Right atrium auricular region (tissue), 2 donors: ENCODE measurements around the gene GPR55. TPM values are rescaled to one million over a fixed set of nuclear protein-coding genes. Genes with fewer than 3 reads are reported as not detected.

Experiments
- DNase-seq: peaks from one replicate; pipeline ENCODE4 v3.0.0-alpha.2; 2019; ENCODE audit warnings: low spot score
- H3K27ac ChIP-seq, 2 donors: fragments of 200-600 bp; sonication (generic); 1 replicate in 1 of 2; 2 replicates in 1 of 2; pipeline ENCODE4 v1.5.1; 2016 to 2019
- H3K27me3 ChIP-seq, 2 donors: fragments of 200-600 bp; sonication (generic); one replicate each; pipeline versions ENCODE4 v1.5.1 to v1.6.0; 2017 to 2019
- H3K36me3 ChIP-seq: fragments of 200-600 bp; sonication (generic); one replicate; pipeline ENCODE4 v1.5.1; 2016
- H3K4me1 ChIP-seq, 2 donors: fragments of 200-600 bp; sonication (generic); one replicate each; pipeline versions ENCODE4 v1.5.1 to v1.6.0; 2017 to 2019
- H3K4me3 ChIP-seq, 2 donors: fragments of 200-600 bp; sonication (generic); 1 replicate in 1 of 2; 2 replicates in 1 of 2; pipeline ENCODE4 v1.5.1; 2017 to 2019; ENCODE audit warnings: mild to moderate bottlenecking in 1 of 2, moderate library complexity in 1 of 2
- H3K9me3 ChIP-seq, 2 donors: fragments of 200-600 bp; sonication (generic); one replicate each; pipeline ENCODE4 v1.5.1; 2019
- total RNA-seq, 2 donors: library from RNA; depleted of rRNA; stranded (reverse); fragments of >200 nt; gene quantifications; one replicate each; pipeline ENCODE4 v1.1.0, GENCODE V29; 2016
- TF ChIP-seq, protein P1 (sequence below), 2 donors: fragments of 200-600 bp; sonication (generic); IDR thresholded peaks; one replicate each; pipeline ENCODE4 v1.5.1; 2019; ENCODE audit warnings: antibody characterized with exemption in 2 of 2

Gene GPR55
- total RNA-seq, 2 donors from 2014 or later = not detected

DNA sequence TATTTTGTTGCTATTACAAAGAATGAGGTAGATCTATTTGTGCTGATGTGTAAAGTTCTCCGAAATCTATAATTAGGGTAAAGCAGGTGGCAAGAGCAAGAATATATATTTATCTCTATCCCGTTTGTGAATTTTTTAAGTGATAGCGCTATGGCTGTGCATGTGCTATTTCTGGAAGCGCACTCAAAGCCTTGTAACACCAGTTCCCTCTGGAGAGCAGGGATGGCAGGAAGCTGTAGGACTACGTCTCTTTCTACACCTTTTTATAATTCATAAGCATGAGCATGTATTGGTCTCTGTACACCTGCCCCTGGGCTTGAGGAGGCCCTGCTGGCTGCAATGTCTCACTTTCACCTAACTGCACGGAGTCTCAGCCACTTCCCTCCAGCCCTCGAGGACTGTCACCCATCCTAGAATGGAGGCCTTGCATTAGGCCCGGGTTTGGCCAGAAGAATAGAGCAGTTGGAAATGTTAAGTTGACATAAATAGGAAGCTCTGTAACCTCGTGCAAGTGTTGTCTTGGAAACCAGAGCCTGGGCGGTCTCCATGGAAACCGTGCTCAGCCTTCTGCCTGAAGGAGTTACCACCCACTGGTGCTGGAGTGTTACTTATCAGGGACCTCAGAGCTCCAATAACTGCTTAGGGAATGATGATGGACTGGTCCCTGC is 39.4 kb downstream of the GPR55 start:
- no peak for DNase-seq
- TF ChIP-seq, protein P1, sequence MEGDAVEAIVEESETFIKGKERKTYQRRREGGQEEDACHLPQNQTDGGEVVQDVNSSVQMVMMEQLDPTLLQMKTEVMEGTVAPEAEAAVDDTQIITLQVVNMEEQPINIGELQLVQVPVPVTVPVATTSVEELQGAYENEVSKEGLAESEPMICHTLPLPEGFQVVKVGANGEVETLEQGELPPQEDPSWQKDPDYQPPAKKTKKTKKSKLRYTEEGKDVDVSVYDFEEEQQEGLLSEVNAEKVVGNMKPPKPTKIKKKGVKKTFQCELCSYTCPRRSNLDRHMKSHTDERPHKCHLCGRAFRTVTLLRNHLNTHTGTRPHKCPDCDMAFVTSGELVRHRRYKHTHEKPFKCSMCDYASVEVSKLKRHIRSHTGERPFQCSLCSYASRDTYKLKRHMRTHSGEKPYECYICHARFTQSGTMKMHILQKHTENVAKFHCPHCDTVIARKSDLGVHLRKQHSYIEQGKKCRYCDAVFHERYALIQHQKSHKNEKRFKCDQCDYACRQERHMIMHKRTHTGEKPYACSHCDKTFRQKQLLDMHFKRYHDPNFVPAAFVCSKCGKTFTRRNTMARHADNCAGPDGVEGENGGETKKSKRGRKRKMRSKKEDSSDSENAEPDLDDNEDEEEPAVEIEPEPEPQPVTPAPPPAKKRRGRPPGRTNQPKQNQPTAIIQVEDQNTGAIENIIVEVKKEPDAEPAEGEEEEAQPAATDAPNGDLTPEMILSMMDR (IDR thresholded peaks at IDR 0.05) = no peak
- H3K36me3 ChIP-seq = no peaks in the 10 kb centered on the region

DNA sequence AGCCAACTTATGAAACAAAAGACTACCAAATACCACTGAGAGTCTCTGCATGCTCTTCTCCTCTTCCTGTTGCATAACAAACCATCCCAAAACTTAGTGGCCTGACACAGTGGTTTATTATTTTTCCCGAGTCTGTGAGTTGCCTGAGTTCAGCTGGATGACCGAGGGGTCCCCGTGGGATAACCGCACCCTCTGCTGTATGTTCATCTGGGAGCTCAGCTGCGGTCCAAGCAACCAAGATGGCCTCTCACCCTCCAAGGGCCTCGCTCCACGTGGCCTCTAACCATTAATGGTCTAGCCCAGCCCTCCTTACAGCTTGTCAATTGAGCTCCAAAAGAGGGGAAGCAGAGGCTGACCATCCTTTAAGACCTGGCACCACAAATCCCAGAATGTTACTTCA is 43.2 kb downstream of the GPR55 start:
- DNase-seq = no peak
- Histone ChIP-seq H3K4me1 (no peaks in the 10 kb centered on the region), H3K4me3 (no peak overlapping the region), H3K36me3 (peaks cover 3% of the 10 kb centered on the region), H3K27ac (no peak overlapping the region), H3K9me3 (no peaks in the 10 kb centered on the region), H3K27me3 (no peaks in the 10 kb centered on the region)
- TF ChIP-seq, protein P1 (IDR thresholded peaks at IDR 0.05) = no peak

More for the DNA sequence above, 39.4 kb downstream of the GPR55 start:
- no peak overlapping the region for H3K27ac ChIP-seq
- no peaks in the 10 kb centered on the region for H3K27me3 ChIP-seq
- H3K4me3 ChIP-seq = no peak overlapping the region
- H3K4me1 ChIP-seq = no peaks in the 10 kb centered on the region
- H3K9me3 ChIP-seq = no peaks in the 10 kb centered on the region

DNA sequence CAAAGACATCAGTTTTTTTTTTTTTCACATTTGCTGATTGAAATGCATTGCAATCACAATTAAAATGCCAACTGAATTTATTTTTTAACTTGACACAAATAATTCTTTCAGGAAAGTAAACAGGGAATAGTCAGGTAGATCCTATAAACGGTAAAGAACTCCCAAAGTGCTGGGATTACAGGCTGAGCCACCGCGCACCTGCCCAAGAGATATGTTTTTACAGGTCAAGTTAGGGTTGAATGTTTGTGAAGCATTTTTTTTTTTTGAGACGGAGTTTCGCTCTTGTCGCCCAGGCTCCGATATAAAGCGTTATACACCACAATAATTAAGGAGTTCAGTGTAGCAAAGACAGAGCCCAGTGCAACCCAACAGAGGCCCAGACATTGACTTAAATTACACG is 45.2 kb downstream of the GPR55 start:
- H3K4me1 ChIP-seq = no peaks in the 10 kb centered on the region
- no peak overlapping the region for H3K4me3 ChIP-seq
- H3K27me3 ChIP-seq = no peaks in the 10 kb centered on the region
- H3K27ac ChIP-seq = no peak overlapping the region
- DNase-seq = no peak
- TF ChIP-seq, protein P1 (IDR thresholded peaks at IDR 0.05) = no peak
- H3K36me3 ChIP-seq = peaks cover 4% of the 10 kb centered on the region
- no peaks in the 10 kb centered on the region for H3K9me3 ChIP-seq

DNA sequence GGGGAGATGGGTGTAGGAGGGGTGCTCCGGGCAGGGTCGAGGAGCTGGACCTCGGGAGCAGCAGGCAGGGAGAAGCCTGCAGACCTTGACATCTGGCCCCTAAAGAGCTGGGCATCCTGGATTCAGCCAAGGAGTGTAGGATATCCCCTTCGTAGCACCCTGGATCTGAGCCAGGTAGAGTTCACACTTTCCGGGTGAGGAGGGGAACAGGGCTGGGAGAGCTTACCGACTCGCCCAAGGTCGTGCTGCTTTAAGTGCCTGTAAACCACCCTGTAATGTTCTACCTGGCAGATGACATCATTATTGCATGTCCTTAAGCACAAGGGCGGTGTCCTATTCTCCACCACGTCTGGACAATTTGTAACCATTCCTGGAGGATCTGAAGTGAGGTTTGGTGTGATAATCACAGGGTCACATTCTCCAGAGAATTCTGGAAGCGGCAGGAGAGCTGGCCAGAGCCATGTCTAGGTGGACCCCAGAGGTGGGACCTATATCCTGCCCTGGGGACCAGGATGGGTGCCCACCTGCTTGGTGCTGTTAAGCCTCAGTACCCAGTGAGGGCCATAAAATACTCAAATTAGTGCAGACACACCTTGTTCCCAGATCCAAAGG is 45.7 kb downstream of the GPR55 start:
- no peaks in the 10 kb centered on the region for H3K27me3 ChIP-seq
- H3K9me3 ChIP-seq = no peaks in the 10 kb centered on the region
- H3K4me1 ChIP-seq = no peaks in the 10 kb centered on the region
- DNase-seq = no peak
- H3K36me3 ChIP-seq = peaks cover 4% of the 10 kb centered on the region
- no peak overlapping the region for H3K4me3 ChIP-seq
- TF ChIP-seq, protein P1 (IDR thresholded peaks at IDR 0.05) = no peak
- H3K27ac ChIP-seq = no peak overlapping the region

DNA sequence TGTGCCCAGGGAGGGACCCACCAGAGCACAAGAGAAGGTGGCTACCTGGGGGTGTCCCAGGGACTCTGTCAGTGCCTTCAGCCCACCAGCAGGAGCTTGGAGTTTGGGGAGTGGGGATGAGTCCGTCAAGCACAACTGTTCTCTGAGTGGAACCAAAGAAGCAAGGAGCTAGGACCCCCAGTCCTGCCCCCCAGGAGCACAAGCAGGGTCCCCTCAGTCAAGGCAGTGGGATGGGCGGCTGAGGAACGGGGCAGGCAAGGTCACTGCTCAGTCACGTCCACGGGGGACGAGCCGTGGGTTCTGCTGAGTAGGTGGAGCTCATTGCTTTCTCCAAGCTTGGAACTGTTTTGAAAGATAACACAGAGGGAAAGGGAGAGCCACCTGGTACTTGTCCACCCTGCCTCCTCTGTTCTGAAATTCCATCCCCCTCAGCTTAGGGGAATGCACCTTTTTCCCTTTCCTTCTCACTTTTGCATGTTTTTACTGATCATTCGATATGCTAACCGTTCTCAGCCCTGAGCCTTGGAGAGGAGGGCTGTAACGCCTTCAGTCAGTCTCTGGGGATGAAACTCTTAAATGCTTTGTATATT is 46.3 kb downstream of the GPR55 start:
- Histone ChIP-seq H3K4me3 (no peak overlapping the region), H3K27ac (no peak overlapping the region), H3K4me1 (no peaks in the 10 kb centered on the region), H3K27me3 (no peaks in the 10 kb centered on the region), H3K9me3 (no peaks in the 10 kb centered on the region), H3K36me3 (peaks cover 4% of the 10 kb centered on the region)
- TF ChIP-seq, protein P1 (IDR thresholded peaks at IDR 0.05) = no peak
- no peak for DNase-seq
